C4-2B (cell line): ENCODE results near the gene OSBPL10.

ENCODE experiments used
- CTCF ChIP-seq: fragments of 450-650 bp; conservative IDR thresholded peaks from 2 replicates; pipeline ENCODE4 v1.5.1; 2017; ENCODE audit warnings: mild to moderate bottlenecking
- ZFX ChIP-seq: fragments of 450-650 bp; IDR thresholded peaks from 2 replicates; pipeline ENCODE4 v1.6.1; 2017

DNA sequence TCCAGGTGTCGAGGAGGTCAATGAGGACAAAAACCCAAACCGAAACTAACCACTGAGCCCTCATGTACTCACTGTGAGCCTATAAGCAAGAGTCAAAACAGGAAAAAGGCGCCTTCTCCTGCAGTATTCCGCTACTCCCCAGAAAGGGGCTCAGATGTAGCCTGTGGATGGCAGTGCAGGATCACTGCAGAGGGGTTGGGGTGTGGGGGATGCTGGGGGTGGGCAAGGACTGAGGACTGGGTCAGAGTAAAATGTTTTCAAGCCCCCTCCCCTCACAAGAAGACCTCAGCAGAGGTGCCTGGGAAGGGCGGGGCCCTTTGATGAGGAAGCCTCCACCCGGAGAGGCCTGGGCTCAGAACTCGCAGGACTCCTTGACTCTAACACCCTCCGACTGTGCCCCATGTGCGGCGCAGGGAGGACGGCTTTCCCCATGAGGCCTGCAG, 170.1 kb downstream of the OSBPL10 start:
- TF ChIP-seq CTCF, result no peak
- no peak for TF ChIP-seq ZFX
